Measurements from ENCODE around the gene PPIF.

GRCh38 chr10:79298403-79299244 lies 48.6 kb upstream of the PPIF start:
- no peak for TF ChIP-seq CTCF (IDR thresholded peaks at IDR 0.05; ENCODE audit: low read depth, low read length, poor library complexity, severe bottlenecking)
- no peak for TF ChIP-seq EZH2phosphoT487 (IDR thresholded peaks at IDR 0.05; ENCODE audit: borderline replicate concordance, low read length)
